Measurements from ENCODE around the gene PKP1. TPM values are rescaled to one million over a fixed set of nuclear protein-coding genes. Genes with fewer than 3 reads are reported as not detected.

The PKP1 gene
- total and polyA plus RNA-seq, 2 of the 4 experiments (the other 2 are of a cell fraction): 0.18 to 0.36 TPM

- Histone ChIP-seq H3K4me1 (ENCODE audit: control insufficient read depth, insufficient read depth, low read length) (no peaks in the 10 kb centered on the region), H3K4me3 (ENCODE audit: insufficient read depth, low read depth, low read length) (no peak overlapping the region), H4K5ac (ENCODE audit: low read depth, low read length) (no peak overlapping the region), H3K4ac (ENCODE audit: low read depth, low read length) (no peak overlapping the region), H2AK5ac (ENCODE audit: low read depth, low read length) (no peak overlapping the region), H3K9ac (ENCODE audit: low read depth, low read length) (no peak overlapping the region), H3K18ac (ENCODE audit: low read depth, low read length) (no peak overlapping the region), H3K56ac (ENCODE audit: extremely low read depth, insufficient read depth, low read length) (no peak overlapping the region), H2BK120ac (ENCODE audit: low read depth, low read length) (no peak overlapping the region), H3K9me1 (ENCODE audit: insufficient read depth, low read length) (no peaks in the 10 kb centered on the region; the same call in 1 of the 2 replicates), H2AFZ (replicated peaks; ENCODE audit: low read length, poor library complexity) (no peak overlapping the region), H3K36me3 (ENCODE audit: control insufficient read depth, insufficient read depth, low read length) (no peaks in the 10 kb centered on the region), H3K27ac (ENCODE audit: insufficient read depth, low read length) (no peak overlapping the region), H3K79me1 (ENCODE audit: low read depth in 1 of 2, low read length in 2 of 2) (no peaks in the 10 kb centered on the region), H3K9me3 (ENCODE audit: control insufficient read depth, insufficient read depth, low read length) (no peaks in the 10 kb centered on the region), H3K23ac (ENCODE audit: low read depth, low read length) (no peak overlapping the region), H4K8ac (ENCODE audit: low read depth in 2 of 2, low read length in 2 of 2) (no peak overlapping the region), H4K91ac (ENCODE audit: insufficient read depth, low read depth, low read length) (no peak overlapping the region), H2BK5ac (ENCODE audit: low read depth, low read length, poor library complexity, severe bottlenecking) (no peak overlapping the region), H4K20me1 (ENCODE audit: insufficient read depth, low read length) (no peaks in the 10 kb centered on the region), H2BK15ac (ENCODE audit: low read depth, low read length) (no peak overlapping the region), H3K14ac (replicated peaks; ENCODE audit: low read depth, low read length) (no peak overlapping the region), H2AK9ac (replicated peaks; ENCODE audit: low read depth, low read length, poor library complexity) (no peak overlapping the region), H2BK20ac (ENCODE audit: low read depth, low read length) (no peak overlapping the region), H3K4me2 (ENCODE audit: low read depth, low read length) (no peak overlapping the region), H3K27me3 (ENCODE audit: control insufficient read depth, insufficient read depth, low read length) (peaks cover 79% of the 10 kb centered on the region)
- intact Hi-C loops (cut with micrococcal nuclease): no loop called here
- TF ChIP-seq CTCF (conservative IDR thresholded peaks at IDR 0.05; ENCODE audit: low read depth, low read length): no peak
- no peak for TF ChIP-seq MAFK (IDR thresholded peaks at IDR 0.05; ENCODE audit: low read depth, low read length)
- no peak for TF ChIP-seq FOS (IDR thresholded peaks at IDR 0.05; ENCODE audit: low read depth, low read length)
- TF ChIP-seq USF2 (IDR thresholded peaks at IDR 0.05; ENCODE audit: low read depth, low read length): no peak
- TF ChIP-seq RCOR1 (IDR thresholded peaks at IDR 0.05; ENCODE audit: insufficient replicate concordance, low read length): no peak
- no peak for TF ChIP-seq CHD1 (IDR thresholded peaks at IDR 0.05; ENCODE audit: low read depth, low read length)
- no peak for TF ChIP-seq ELK1 (IDR thresholded peaks at IDR 0.05; ENCODE audit: borderline replicate concordance, low read depth, low read length)
- no peak for TF ChIP-seq BHLHE40 (IDR thresholded peaks at IDR 0.05; ENCODE audit: low read depth, low read length)
- TF ChIP-seq RFX5 (IDR thresholded peaks at IDR 0.05; ENCODE audit: low read depth, low read length): no peak
- no TSS peak for BruUV-seq (replicated peaks)
- dilution Hi-C loops (cut with HindIII; ENCODE audit: low sequenced_read_pairs, unreplicated experiment): no loop called here
- DNase-seq (no peak), ATAC-seq (ENCODE audit: low read depth) (no peak)
- POLR2A ChIA-PET (ENCODE audit: unreplicated experiment): no interaction called here
- in situ Hi-C loops (cut with MboI; ENCODE audit: low sequenced_read_pairs): no loop called here
- CTCF ChIA-PET: no interaction called here
- 95% methylated on average over 7 of the region's 13 CpGs; no CpG with 5 or more reads in 1 of the 2 experiments for WGBS, 2 experiments (ENCODE audit: extremely low coverage in 2 of 2, insufficient read length in 1 of 2)
These were observed 34.2 kb downstream of the PKP1 start for GRCh38 chr1:201317551-201317950.

Measured in IMR-90 (cell line).